Right renal pelvis (tissue), 4 donors: ENCODE measurements around the gene NOL3. TPM values are rescaled to one million over a fixed set of nuclear protein-coding genes. Genes with fewer than 3 reads are reported as not detected.

Experiments used
- DNase-seq, 4 donors: peaks; one replicate each; pipeline ENCODE4 v3.0.0-alpha.2; 2013; ENCODE audit warnings: low read depth in 4 of 4, low spot score in 3 of 4, missing footprints in 1 of 4
- polyA plus RNA-seq, 4 donors: library from polyadenylated mRNA; unstranded; fragments of 120-200 nt; gene quantifications; one replicate each; pipeline ENCODE4 v1.2.1, GENCODE V29; 2013; ENCODE audit not compliant: insufficient read length in 4 of 4

NOL3 gene
- polyA plus RNA-seq, 4 donors, result 2.2 to 6.2 (median 4.8) TPM

GRCh38 chr16:67169011-67169451, 1.3 kb upstream of the NOL3 start:
- no peak for DNase-seq

GRCh38 chr16:67169642-67170167, 633 bp upstream of the NOL3 start:
- DNase-seq, result no peak

GRCh38 chr16:67170949-67171649, 761 bp downstream of the NOL3 start:
- no peak for DNase-seq

- DNase-seq, result no peak
Observed at GRCh38 chr16:67173323-67173722, 3.0 kb downstream of the NOL3 start.

GRCh38 chr16:67173808-67174705, 3.7 kb downstream of the NOL3 start:
- no peak for DNase-seq

GRCh38 chr16:67174706-67175231, 4.4 kb downstream of the NOL3 start:
- DNase-seq, result no peak

- DNase-seq, result no peak
Observed at GRCh38 chr16:67176662-67177061, 6.3 kb downstream of the NOL3 start.

- no peak for DNase-seq
Observed at GRCh38 chr16:67177743-67178699, 7.7 kb downstream of the NOL3 start.

- DNase-seq, result no peak
Observed at GRCh38 chr16:67179421-67180080, 9.2 kb downstream of the NOL3 start.

- no peak for DNase-seq
Observed at GRCh38 chr16:67180166-67180565, 9.8 kb downstream of the NOL3 start.

GRCh38 chr16:67181346-67181745, 11.0 kb downstream of the NOL3 start:
- DNase-seq, result no peak

- DNase-seq, result no peak
Observed at GRCh38 chr16:67182288-67182687, 11.9 kb downstream of the NOL3 start.

GRCh38 chr16:67183284-67183626, 12.9 kb downstream of the NOL3 start:
- no peak for DNase-seq

- peak; percentile 91 to 96 (median 92) for DNase-seq
Observed at GRCh38 chr16:67183627-67184452, 13.5 kb downstream of the NOL3 start, which contains the start of gene MATCAP1. TSS of gene MATCAP1 (minus strand) at chr16:67183963. CDS start at chr16:67180610, 3,353 bp downstream.

GRCh38 chr16:67184453-67184994, 14.2 kb downstream of the NOL3 start:
- DNase-seq, result no peak

GRCh38 chr16:67184995-67185650, 14.8 kb downstream of the NOL3 start:
- peak in 3 of 4 donors; percentile 74 to 87 (median 80) for DNase-seq

GRCh38 chr16:67185651-67186134, 15.4 kb downstream of the NOL3 start:
- no peak for DNase-seq

GRCh38 chr16:67186550-67186950, 16.2 kb downstream of the NOL3 start:
- no peak for DNase-seq
